GM18861 (cell line): Measurements from ENCODE around the gene PLA2G3.
"Not testable (repeated sequence)": the region's sequence is repeated elsewhere in the genome, so short reads cannot be mapped to it uniquely, and the experiment has no call there.

ENCODE experiments used
- ATAC-seq: cut with Tn5 transposase; IDR thresholded peaks from one replicate; pipeline ENCODE4 v1.9.1; 2021; ENCODE audit not compliant: unreplicated experiment

PLA2G3 gene

GRCh38 chr22:31100762-31101525, 39.4 kb downstream of the PLA2G3 start:
- ATAC-seq, result no peak

DNA sequence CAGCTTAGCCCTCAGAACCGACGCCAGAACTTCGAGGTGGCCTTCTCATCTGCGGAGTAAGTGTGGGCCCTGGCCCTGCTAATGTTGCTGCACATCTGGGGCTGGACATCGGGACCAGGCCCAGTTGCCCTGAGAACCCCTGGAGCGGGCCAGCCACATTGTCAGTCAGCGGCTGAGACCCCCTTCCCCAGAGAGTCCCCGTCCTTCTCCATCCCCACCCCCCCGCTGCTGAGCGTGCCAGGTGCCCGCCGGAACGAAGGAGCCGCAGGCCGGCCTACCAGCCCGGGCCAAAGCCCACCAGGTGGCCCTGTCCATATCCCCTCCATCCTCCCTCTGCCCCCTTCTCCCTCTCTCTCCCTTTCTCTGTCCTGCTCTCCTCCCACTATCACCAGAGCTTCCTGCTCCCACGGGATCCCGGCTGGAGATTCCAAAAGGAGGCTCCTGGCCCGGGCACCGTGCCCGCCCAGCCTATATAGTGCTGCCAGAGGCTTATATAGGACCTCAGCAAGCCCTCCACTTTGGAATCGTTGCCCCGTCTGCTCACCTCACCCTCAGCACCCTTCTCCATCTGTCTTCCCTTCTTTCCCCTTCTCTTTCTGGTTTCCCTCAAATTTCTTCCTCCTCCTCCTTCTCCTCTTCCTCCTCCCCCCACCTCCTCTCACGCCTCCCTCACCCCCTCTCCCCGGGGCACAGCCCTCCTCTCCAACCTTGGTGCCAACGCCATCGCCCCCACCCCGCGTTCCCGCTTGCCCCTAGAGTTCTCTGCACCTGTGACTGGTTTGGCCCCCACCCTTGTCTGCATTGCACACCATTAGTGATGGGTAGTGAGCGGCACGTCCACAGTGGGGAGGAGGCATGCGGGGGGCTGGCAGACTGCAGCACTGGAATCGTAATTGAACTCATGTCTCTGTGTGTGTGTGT, 40.2 kb downstream of the PLA2G3 start:
- no peak for ATAC-seq

- ATAC-seq, result no peak
These were observed 40.9 kb downstream of the PLA2G3 start for GRCh38 chr22:31099386-31099785.

DNA sequence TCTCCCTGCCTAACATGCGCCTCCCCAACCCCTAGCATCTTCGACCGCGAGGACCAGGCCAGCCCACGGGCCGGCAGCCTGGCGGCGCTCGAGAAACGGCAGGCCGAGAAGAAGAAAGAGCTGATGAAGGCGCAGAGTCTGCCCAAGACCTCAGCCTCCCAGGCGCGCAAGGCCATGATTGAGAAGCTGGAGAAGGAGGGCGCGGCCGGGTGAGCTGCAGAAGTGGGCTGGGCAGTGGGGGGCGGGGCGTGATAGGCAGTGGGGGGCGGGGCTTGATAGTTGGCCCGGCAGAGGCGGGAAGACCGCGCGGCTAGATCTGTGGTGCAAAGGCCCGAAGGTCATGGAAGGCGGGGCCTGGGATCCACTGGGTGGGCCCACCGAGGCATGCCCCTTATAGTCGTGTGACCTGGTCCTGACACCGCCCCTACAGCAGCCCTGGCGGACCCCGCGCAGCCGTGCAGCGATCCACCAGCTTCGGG, 41.6 kb downstream of the PLA2G3 start:
- ATAC-seq, result no peak

- ATAC-seq, result no peak
These were observed 42.2 kb downstream of the PLA2G3 start for GRCh38 chr22:31097941-31098631.

DNA sequence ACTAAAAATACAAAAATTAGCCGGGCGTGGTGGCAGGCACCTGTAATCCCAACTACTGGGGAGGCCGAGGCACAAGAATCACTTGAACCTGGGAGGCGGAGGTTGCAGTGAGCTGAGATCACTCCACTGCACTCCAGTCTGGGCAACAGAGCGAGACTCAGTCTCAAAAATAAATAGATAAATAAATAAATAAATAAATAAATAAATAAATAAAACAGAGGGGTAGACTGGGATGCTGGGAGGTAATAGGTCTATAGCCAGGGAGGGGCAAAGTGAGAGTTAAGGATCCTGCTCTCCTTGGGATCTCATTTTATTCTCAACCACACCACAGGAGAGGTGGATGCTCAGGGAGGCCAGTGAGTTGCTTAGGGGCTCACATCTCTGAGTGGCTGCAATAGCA, 42.8 kb downstream of the PLA2G3 start:
- not testable (repeated sequence) for ATAC-seq

GRCh38 chr22:31096657-31097279, 43.5 kb downstream of the PLA2G3 start:
- no peak for ATAC-seq

DNA sequence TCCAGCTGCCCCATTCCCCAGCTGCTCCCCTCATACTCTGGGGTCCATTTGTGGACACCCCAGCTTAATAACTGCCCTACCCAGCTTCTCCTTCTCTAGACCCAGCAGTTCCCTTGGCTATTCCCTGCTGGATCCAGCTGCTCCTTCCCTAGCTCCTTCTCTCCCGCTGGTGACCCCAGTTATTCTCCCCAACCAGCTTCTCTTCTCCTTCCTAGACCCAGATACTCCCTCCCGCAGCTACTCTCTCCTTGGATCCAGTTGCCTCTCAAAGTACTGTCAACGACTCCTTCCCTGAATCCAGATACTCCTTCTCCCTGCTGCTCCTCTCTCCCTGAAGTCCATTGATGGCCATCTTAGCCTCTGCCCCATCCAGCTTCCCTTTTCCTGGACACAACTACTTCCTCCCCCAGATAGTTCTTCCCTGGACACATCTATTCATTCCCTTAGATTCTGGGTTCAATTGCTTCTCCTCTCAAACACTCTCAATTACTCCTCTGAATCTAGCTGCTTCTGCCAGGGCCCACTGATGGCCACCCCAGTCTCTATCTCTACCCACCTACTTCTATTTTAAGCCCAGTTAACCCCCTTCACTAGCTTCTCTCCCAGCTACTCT, 44.6 kb downstream of the PLA2G3 start:
- ATAC-seq, result no peak

- ATAC-seq, result no peak
These were observed 45.6 kb downstream of the PLA2G3 start for GRCh38 chr22:31094741-31095140.

- no peak for ATAC-seq
These were observed 46.2 kb downstream of the PLA2G3 start for GRCh38 chr22:31094021-31094551.

DNA sequence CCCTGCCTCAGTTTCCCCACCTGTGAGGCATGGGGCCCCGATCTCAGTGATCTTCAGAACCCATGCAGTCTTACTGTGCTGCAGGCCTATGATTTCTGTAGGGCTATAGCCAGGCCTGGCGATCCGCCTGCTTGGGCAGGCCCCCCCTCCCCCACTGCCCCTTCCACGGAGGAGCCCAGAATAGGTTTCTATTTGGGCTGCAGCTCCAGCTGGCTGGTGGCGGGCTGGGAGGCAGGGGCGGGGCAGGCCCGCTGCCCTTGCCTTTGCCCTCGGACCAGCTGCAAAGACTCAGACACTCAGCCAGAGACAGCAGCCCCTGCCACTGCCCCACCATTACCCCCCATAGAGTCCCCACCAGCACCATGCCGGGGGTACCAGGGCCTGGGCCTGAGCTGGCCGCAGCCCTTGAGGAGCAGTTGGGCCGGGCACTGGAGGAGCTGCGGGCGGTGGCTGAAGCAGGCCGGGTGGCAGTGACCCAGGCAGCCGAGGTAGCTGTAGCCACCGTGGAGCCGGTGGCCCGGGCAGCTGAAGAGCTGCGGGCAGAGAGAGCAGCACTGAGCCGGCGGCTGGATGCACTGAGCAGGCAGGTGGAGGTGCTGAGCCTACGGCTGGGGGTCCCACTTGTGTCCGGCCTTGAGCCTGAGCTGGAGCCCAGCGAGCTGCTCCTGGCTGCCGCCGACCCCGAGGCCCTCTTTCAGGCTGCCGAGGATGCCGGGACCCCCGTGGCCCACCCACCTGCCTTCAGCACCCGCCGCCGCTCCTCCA, 47.0 kb downstream of the PLA2G3 start:
- no peak for ATAC-seq

DNA sequence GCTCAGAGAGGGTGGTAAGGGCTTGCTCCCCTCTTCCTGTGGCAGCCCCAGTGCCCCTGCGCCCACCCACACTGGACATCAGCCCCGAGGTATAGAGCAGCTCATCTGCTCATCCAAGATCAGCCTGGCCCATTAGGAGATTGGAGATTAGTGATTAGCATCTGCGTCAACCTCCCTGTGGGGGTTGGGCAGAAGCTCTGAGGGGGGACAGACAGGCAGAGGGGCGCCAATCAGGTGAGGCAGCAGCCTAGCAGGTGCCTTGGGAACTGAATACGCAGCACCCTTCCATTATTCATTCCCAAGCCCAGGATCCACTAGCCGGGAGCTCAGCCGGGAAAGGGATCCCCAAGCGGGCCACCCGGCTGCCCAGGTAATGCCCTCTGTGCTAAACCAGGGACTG, 48.1 kb downstream of the PLA2G3 start:
- no peak for ATAC-seq

DNA sequence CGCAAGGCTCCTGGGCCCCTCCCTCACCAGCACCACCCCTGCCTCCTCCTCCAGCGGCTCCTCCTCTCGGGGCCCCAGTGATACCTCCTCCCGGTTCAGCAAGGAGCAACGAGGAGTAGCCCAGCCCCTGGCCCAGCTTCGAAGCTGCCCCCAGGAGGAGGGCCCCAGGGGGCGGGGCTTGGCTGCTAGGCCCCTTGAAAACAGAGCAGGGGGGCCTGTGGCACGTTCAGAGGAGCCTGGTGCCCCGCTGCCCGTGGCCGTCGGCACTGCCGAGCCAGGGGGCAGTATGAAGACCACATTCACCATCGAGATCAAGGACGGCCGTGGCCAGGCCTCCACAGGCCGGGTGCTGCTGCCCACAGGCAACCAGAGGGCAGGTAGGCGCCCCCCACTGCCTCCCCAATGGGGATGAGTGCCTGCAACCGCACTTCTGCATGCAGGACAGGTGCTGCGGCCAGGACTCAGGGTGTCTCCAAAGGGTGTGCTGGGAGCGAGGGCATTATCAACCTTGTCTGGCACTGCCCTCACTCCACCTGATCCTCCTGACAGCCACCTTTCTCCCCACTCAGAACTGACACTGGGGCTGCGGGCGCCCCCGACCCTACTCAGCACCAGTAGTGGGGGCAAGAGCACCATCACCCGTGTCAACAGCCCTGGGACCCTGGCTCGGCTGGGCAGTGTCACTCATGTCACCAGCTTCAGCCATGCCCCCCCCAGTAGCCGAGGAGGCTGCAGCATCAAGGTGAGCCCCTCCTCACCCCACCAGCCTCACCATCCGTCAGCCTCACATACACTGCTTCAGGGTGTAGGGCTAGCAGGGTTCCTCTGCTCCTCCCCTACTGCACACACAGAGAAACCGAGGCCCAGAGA, 49.0 kb downstream of the PLA2G3 start:
- no peak for ATAC-seq

- no peak for ATAC-seq
These were observed 49.9 kb downstream of the PLA2G3 start for GRCh38 chr22:31090217-31091085.

DNA sequence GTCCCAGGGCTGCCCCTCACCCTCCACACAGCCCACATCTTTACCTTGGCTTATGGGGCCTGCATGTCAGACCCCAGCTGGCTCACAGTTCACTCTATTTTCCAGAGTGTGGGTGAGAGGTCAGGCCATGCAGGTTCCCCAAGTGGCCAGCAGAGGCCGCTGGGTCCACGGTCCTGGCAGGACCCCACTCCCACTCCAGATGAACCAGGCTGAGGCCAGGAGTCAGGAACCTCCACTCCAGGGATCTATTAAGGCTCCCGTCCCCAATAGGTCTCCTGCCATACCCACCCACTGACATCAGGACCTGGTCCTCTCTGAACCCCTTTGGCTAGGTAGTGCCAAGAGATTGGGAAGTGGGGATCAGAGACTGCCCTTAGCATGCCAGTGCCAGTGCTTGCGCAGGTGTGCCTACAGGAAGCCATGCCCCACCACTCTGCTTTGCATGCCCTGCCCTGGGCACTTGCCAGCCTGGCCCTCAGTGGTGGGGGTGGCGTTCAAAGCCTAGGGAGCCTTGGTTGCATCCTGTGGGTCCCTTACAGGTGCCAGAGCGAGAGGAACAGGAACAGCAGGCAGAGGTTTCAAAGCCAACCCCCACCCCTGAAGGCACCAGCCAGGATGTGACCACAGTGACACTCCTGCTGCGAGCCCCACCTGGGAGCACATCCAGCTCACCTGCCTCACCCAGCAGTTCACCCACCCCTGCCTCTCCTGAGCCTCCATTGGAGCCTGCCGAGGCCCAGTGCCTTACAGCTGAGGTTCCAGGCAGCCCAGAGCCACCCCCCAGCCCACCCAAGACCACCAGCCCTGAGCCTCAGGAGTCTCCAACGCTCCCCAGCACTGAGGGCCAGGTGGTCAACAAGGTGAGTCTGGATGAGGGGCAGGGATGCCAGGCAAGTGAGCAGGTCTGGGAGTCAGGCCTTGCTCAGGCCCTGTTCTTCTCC, 50.9 kb downstream of the PLA2G3 start:
- no peak for ATAC-seq

DNA sequence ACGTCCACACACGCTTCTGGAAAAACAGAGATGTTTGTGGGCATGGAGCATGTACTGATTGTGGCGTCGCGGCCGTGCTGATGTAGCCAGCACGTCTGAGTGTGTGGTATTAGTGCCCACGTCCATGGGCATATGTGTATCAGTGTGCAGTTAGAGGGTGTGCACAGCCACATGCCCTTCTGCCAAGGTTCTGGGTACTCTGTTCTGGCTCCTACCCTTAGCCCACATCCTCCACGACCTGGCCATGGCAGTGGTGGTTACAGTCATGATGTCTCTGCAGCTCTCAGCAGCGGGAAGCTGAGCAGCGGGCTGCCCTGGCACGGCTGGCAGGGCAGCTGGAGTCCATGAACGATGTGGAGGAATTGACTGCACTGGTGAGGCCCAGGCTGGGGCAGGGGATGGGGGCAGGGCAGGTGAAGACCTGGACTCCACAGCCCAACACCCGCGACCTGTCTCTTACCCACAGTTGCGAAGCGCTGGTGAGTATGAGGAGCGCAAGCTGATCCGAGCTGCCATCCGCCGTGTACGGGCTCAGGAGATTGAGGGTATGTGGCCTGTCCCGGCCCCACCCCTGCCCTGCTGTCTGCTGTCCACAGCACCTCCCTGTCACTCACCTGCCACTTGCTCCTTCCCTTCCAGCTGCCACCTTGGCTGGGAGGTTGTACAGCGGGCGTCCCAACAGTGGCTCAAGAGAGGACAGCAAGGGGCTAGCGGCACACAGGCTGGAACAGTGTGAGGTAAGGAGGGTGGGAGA, 51.9 kb downstream of the PLA2G3 start:
- ATAC-seq, result no peak
